Measurements from ENCODE around the gene XRCC3. TPM values are rescaled to one million over a fixed set of nuclear protein-coding genes. Genes with fewer than 3 reads are reported as not detected.

Gene XRCC3
- total RNA-seq, 1 donor from 2014 or later: 35.2 TPM

- TF ChIP-seq, protein P1, sequence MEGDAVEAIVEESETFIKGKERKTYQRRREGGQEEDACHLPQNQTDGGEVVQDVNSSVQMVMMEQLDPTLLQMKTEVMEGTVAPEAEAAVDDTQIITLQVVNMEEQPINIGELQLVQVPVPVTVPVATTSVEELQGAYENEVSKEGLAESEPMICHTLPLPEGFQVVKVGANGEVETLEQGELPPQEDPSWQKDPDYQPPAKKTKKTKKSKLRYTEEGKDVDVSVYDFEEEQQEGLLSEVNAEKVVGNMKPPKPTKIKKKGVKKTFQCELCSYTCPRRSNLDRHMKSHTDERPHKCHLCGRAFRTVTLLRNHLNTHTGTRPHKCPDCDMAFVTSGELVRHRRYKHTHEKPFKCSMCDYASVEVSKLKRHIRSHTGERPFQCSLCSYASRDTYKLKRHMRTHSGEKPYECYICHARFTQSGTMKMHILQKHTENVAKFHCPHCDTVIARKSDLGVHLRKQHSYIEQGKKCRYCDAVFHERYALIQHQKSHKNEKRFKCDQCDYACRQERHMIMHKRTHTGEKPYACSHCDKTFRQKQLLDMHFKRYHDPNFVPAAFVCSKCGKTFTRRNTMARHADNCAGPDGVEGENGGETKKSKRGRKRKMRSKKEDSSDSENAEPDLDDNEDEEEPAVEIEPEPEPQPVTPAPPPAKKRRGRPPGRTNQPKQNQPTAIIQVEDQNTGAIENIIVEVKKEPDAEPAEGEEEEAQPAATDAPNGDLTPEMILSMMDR (conservative IDR thresholded peaks at IDR 0.05): no peak
- Mint-ChIP-seq H3K9me3 (no peaks in the 10 kb centered on the region), H3K4me3 (no peak overlapping the region), H3K36me3 (peaks cover 6% of the 10 kb centered on the region), H3K4me1 (ENCODE audit: unreplicated experiment) (peaks cover 24% of the 10 kb centered on the region), H3K27me3 (no peaks in the 10 kb centered on the region), H3K27ac (no peak overlapping the region)
- no peak for DNase-seq (ENCODE audit: extremely low spot score, unreplicated experiment)
Observed at GRCh38 chr14:103698380-103699260, 16.6 kb downstream of the XRCC3 start.

GRCh38 chr14:103697603-103698379 is 17.5 kb downstream of the XRCC3 start:
- H3K9me3 Mint-ChIP-seq: no peaks in the 10 kb centered on the region
- TF ChIP-seq, protein P1 (conservative IDR thresholded peaks at IDR 0.05): no peak
- no peak for DNase-seq (ENCODE audit: extremely low spot score, unreplicated experiment)
- peak overlapping the region; percentile 86 for H3K27ac Mint-ChIP-seq
- peaks cover 22% of the 10 kb centered on the region for H3K4me1 Mint-ChIP-seq (ENCODE audit: unreplicated experiment)
- no peak overlapping the region for H3K4me3 Mint-ChIP-seq
- no peaks in the 10 kb centered on the region for H3K27me3 Mint-ChIP-seq
- peaks cover 5% of the 10 kb centered on the region for H3K36me3 Mint-ChIP-seq

- Mint-ChIP-seq H3K27ac (peak overlapping the region; percentile 86), H3K27me3 (no peaks in the 10 kb centered on the region), H3K4me1 (ENCODE audit: unreplicated experiment) (peaks cover 22% of the 10 kb centered on the region), H3K36me3 (peaks cover 5% of the 10 kb centered on the region), H3K4me3 (no peak overlapping the region), H3K9me3 (no peaks in the 10 kb centered on the region)
- no peak for DNase-seq (ENCODE audit: extremely low spot score, unreplicated experiment)
- TF ChIP-seq, protein P1 (conservative IDR thresholded peaks at IDR 0.05): no peak
Observed at GRCh38 chr14:103697206-103697602, 18.0 kb downstream of the XRCC3 start.

DNA sequence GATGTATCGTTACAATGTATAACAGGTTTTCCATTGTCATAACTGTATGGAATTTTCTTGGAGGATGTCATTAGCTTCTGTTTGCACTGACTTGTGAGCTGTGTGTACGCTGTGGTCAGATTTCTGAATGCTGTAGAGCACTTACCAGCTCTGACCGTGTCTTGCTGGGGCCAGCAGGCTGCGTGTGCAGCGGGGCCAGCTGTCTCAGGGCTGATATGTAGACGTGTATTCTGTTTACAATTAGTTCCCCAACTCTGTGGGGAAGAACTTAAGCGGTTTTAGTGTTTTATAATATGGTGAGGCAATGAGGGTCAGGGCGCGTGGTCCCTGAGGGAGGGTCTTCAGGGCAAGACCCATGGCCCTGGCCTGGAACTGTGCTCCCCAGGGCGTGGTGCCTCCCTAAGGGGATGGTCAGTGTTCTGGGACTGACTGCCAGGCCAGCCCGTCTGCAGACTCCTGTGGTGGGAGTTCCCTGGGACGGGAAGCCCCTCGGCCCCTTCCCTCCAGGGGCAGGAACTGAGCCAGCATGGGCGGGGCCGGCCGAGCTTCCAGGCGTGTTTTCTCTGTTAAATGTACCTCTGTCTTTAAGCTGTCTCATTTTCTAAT is 18.7 kb downstream of the XRCC3 start:
- H3K9me3 Mint-ChIP-seq: no peaks in the 10 kb centered on the region
- no peak for DNase-seq (ENCODE audit: extremely low spot score, unreplicated experiment)
- peaks cover 5% of the 10 kb centered on the region for H3K36me3 Mint-ChIP-seq

GRCh38 chr14:103696070-103696402 is 19.2 kb downstream of the XRCC3 start:
- Mint-ChIP-seq H3K4me1 (ENCODE audit: unreplicated experiment) (peaks cover 22% of the 10 kb centered on the region), H3K36me3 (peaks cover 5% of the 10 kb centered on the region), H3K9me3 (no peaks in the 10 kb centered on the region), H3K4me3 (peak overlapping the region; percentile 57), H3K27ac (peak overlapping the region; percentile 86), H3K27me3 (no peaks in the 10 kb centered on the region)
- TF ChIP-seq, protein P1 (conservative IDR thresholded peaks at IDR 0.05): no peak
- no peak for DNase-seq (ENCODE audit: extremely low spot score, unreplicated experiment)

More for the DNA sequence above, 18.7 kb downstream of the XRCC3 start:
- Mint-ChIP-seq H3K4me1 (ENCODE audit: unreplicated experiment) (peaks cover 22% of the 10 kb centered on the region), H3K27ac (peak overlapping the region; percentile 86), H3K27me3 (no peaks in the 10 kb centered on the region), H3K4me3 (peak overlapping the region; percentile 57)
- TF ChIP-seq, protein P1 (conservative IDR thresholded peaks at IDR 0.05): no peak
